PC-3 (cell line): ENCODE data around the gene CAPN5.

Source experiments
- EZH2 ChIP-seq: fragments of 300-600 bp; sonication (generic); IDR thresholded peaks from one replicate; pipeline ENCODE4 v1.6.1; 2017; ENCODE audit warnings: antibody characterized with exemption, mild to moderate bottlenecking, low read length; ENCODE audit not compliant: unreplicated experiment
- EZH2phosphoT487 ChIP-seq: fragments of 300-600 bp; sonication (generic); IDR thresholded peaks from 2 replicates; pipeline ENCODE4 v1.6.1; 2018; ENCODE audit warnings: mild to moderate bottlenecking, antibody characterized with exemption, low read length, borderline replicate concordance
- TF ChIP-seq, protein P1 (sequence below): fragments of 300-600 bp; sonication (generic); conservative IDR thresholded peaks from 2 replicates; pipeline ENCODE4 v1.5.1; 2017; ENCODE audit warnings: antibody characterized with exemption, low read depth, mild to moderate bottlenecking, low read length

DNA sequence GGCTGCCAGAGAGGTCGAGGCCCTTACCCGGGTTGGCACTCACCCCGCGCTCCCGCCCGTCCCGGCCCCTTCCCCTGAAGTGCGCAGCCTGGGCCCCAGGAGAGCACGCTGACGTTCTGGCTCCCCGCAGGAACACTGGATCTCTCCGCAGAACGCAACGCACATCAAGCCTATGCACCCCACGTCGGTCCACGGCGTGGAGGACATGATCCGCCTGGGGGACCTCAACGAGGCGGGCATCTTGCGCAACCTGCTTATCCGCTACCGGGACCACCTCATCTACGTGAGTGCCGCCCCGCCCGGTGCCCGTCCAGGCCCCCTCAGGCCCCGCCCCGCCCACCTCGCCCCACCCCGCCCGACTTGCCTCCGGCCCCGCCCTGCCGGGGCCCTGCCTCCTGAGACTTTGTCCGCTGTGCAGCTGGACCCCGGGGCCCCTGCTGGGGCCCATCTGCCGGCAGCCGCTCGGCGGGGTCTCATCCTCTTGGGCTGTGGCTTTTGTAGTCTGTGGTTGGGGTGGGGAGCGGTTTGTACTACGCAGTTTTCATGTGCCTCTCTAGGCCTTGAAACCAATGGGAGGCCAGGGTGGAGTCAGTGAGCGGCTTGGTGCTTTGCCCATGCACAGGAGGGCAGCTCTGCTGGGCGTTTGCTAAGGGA is 81.0 kb downstream of the CAPN5 start:
- TF ChIP-seq, protein P1, sequence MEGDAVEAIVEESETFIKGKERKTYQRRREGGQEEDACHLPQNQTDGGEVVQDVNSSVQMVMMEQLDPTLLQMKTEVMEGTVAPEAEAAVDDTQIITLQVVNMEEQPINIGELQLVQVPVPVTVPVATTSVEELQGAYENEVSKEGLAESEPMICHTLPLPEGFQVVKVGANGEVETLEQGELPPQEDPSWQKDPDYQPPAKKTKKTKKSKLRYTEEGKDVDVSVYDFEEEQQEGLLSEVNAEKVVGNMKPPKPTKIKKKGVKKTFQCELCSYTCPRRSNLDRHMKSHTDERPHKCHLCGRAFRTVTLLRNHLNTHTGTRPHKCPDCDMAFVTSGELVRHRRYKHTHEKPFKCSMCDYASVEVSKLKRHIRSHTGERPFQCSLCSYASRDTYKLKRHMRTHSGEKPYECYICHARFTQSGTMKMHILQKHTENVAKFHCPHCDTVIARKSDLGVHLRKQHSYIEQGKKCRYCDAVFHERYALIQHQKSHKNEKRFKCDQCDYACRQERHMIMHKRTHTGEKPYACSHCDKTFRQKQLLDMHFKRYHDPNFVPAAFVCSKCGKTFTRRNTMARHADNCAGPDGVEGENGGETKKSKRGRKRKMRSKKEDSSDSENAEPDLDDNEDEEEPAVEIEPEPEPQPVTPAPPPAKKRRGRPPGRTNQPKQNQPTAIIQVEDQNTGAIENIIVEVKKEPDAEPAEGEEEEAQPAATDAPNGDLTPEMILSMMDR = no peak
- TF ChIP-seq EZH2 (no peak), EZH2phosphoT487 (no peak)
